SK-N-SH (cell line): ENCODE results near the gene TSPAN8. TPM values are rescaled to one million over a fixed set of nuclear protein-coding genes. Genes with fewer than 3 reads are reported as not detected.

Experiments
- CTCF ChIA-PET: fragments of 300-600, 350-600 bp; formaldehyde crosslinking; extraction: SDS; loops from one replicate; lab custom pipeline; 2021; lab: Yijun Ruan, JAX
- POLR2A ChIA-PET: fragments of 350-600 bp; sonication (Branson Sonifier 250); formaldehyde crosslinking; extraction: SDS; loops from one replicate; lab custom pipeline; 2020; ENCODE audit warnings: antibody characterized with exemption, inconsistent platforms; lab: Yijun Ruan, JAX
- DNase-seq: peaks from one replicate; pipeline ENCODE4 v3.0.0; 2012
- H2AFZ ChIP-seq: fragments of 200-600 bp; sonication (generic); 2 replicates; pipeline ENCODE4 v1.8.1; 2016; ENCODE audit warnings: antibody characterized with exemption, mild to moderate bottlenecking, low read depth
- H3F3A ChIP-seq: fragments of 200-600 bp; sonication (generic); replicated peaks from 2 replicates; pipeline ENCODE3; 2016; ENCODE audit warnings: antibody characterized with exemption, mild to moderate bottlenecking; ENCODE audit not compliant: insufficient read depth
- H3K27ac ChIP-seq, 2 experiments: fragments of 200-500 bp in 1 of 2; fragments of 200-600 bp in 1 of 2; sonication (Bioruptor generic) in 1 of 2; sonication (generic), shearing (Covaris generic) in 1 of 2; 2 replicates each; pipeline versions ENCODE4 v1.5.1 to v1.6.1; 2014 to 2016; ENCODE audit warnings: low read depth in 2 of 2, inconsistent platforms in 1 of 2, low read length in 1 of 2, mild to moderate bottlenecking in 1 of 2, mixed read lengths in 1 of 2
- H3K27me3 ChIP-seq: fragments of 200-600 bp; sonication (generic), shearing (Covaris generic); 2 replicates; pipeline ENCODE4 v1.6.1; 2016; ENCODE audit warnings: mixed run types; ENCODE audit not compliant: insufficient read depth
- H3K36me3 ChIP-seq, 2 experiments: fragments of 200-500 bp in 1 of 2; fragments of 200-600 bp in 1 of 2; sonication (Bioruptor generic) in 1 of 2; sonication (generic) in 1 of 2; replicated peaks in 1 of 2; 2 replicates each; pipeline versions ENCODE3 to v1.5.1; 2014 to 2016; ENCODE audit warnings: low read length in 1 of 2, mild to moderate bottlenecking in 1 of 2; ENCODE audit not compliant: insufficient read depth in 2 of 2, control insufficient read depth in 1 of 2
- H3K4me1 ChIP-seq, 2 experiments: fragments of 200-500 bp in 1 of 2; fragments of 200-600 bp in 1 of 2; sonication (Bioruptor generic) in 1 of 2; sonication (generic), shearing (Covaris generic) in 1 of 2; 2 replicates each; pipeline versions ENCODE4 v1.5.1 to v1.6.1; 2014 to 2016; ENCODE audit warnings: low read depth in 1 of 2, low read length in 1 of 2, mixed run types in 1 of 2; ENCODE audit not compliant: insufficient read depth in 2 of 2, control insufficient read depth in 1 of 2
- H3K4me2 ChIP-seq: fragments of 200-600 bp; sonication (generic), shearing (Covaris generic); 2 replicates; pipeline ENCODE4 v1.6.1; 2017; ENCODE audit warnings: mixed run types
- H3K4me3 ChIP-seq, 2 experiments: fragments of 200-500 bp in 1 of 2; fragments of 200-600 bp in 1 of 2; sonication (Bioruptor generic) in 1 of 2; sonication (generic), shearing (Covaris generic) in 1 of 2; 2 replicates each; pipeline versions ENCODE4 v1.5.1 to v1.8.1; 2014 to 2016; ENCODE audit warnings: low read depth in 2 of 2, inconsistent platforms in 1 of 2, low read length in 1 of 2, mild to moderate bottlenecking in 1 of 2, mixed read lengths in 1 of 2, moderate library complexity in 1 of 2
- H3K79me2 ChIP-seq: fragments of 200-600 bp; sonication (generic); 2 replicates; pipeline ENCODE4 v1.8.1; 2017; ENCODE audit warnings: mild to moderate bottlenecking; ENCODE audit not compliant: insufficient read depth
- H3K9ac ChIP-seq: fragments of 200-600 bp; sonication (generic); 2 replicates; pipeline ENCODE4 v1.6.1; 2017; ENCODE audit warnings: mixed run types
- H3K9me2 ChIP-seq: fragments of 200-600 bp; sonication (generic); 2 replicates; pipeline ENCODE4 v1.6.1; 2017; ENCODE audit warnings: mixed run types
- H3K9me3 ChIP-seq: fragments of 200-600 bp; sonication (generic); 2 replicates; pipeline ENCODE4 v1.6.1; 2017; ENCODE audit warnings: mixed run types, mild to moderate bottlenecking, moderate library complexity
- H4K20me1 ChIP-seq: fragments of 200-600 bp; sonication (generic); 2 replicates; pipeline ENCODE4 v1.6.1; 2017; ENCODE audit warnings: mild to moderate bottlenecking, mixed run types; ENCODE audit not compliant: insufficient read depth
- ELF1 ChIP-seq: IDR thresholded peaks from 2 replicates; pipeline ENCODE4 v1.4.0; 2012
- FOXJ3 ChIP-seq: sonication (generic); formaldehyde crosslinking; IDR thresholded peaks from 2 replicates; pipeline ENCODE4 v1.5.1; 2020; ENCODE audit warnings: mild to moderate bottlenecking, missing genetic modification reagents
- MAX ChIP-seq: IDR thresholded peaks from 2 replicates; pipeline ENCODE4 v1.4.0; 2012; ENCODE audit warnings: low read depth
- MXI1 ChIP-seq: IDR thresholded peaks from 2 replicates; pipeline ENCODE4 v1.6.1; 2012; ENCODE audit warnings: mild to moderate bottlenecking, low read depth, low read length, improper control_type of control experiment
- PBX3 ChIP-seq: IDR thresholded peaks from 2 replicates; pipeline ENCODE4; 2012
- POLR2AphosphoS5 ChIP-seq: IDR thresholded peaks from 2 replicates; pipeline ENCODE4 v1.6.1; 2012; ENCODE audit warnings: low read depth, low read length
- RCOR1 ChIP-seq: fragments of 150-350 bp; IDR thresholded peaks from 2 replicates; pipeline ENCODE4 v1.6.1; 2017; ENCODE audit warnings: antibody characterized with exemption, low read length
- RFX5 ChIP-seq: IDR thresholded peaks from 2 replicates; pipeline ENCODE4 v1.6.1; 2012; ENCODE audit warnings: mild to moderate bottlenecking, improper control_type of control experiment, low read length
- RXRA ChIP-seq: IDR thresholded peaks from 2 replicates; pipeline ENCODE4 v1.4.0; 2012; ENCODE audit warnings: low read depth, mild to moderate bottlenecking, borderline replicate concordance
- TAF1 ChIP-seq: IDR thresholded peaks from 2 replicates; pipeline ENCODE4 v1.6.1; 2012; ENCODE audit warnings: low read depth, mild to moderate bottlenecking, low read length, moderate library complexity, borderline replicate concordance
- TEAD4 ChIP-seq: IDR thresholded peaks from 2 replicates; pipeline ENCODE4 v1.4.0; 2012; ENCODE audit warnings: mild to moderate bottlenecking, borderline replicate concordance; ENCODE audit not compliant: insufficient read depth
- USF1 ChIP-seq: IDR thresholded peaks from 2 replicates; pipeline ENCODE4 v1.4.0; 2012; ENCODE audit warnings: low read depth, borderline replicate concordance
- YY1 ChIP-seq: IDR thresholded peaks from 2 replicates; pipeline ENCODE4 v1.4.0; 2012; ENCODE audit warnings: low read depth, mild to moderate bottlenecking
- ZBTB33 ChIP-seq: IDR thresholded peaks from 2 replicates; pipeline ENCODE4 v1.4.0; 2012; ENCODE audit warnings: low read depth, borderline replicate concordance
- WGBS: methylation state at CpG from one replicate; pipeline ENCODE4 v1.1.6; 2017; ENCODE audit warnings: low lambda C conversion rate; 5-methylcytosine and 5-hydroxymethylcytosine counted together
- polyA plus RNA-seq, 3 experiments: library from polyadenylated mRNA; depleted of rRNA; stranded (reverse); fragments of >200 nt; gene quantifications; 2 replicates each; pipeline ENCODE4 v1.2.3, GENCODE V29; 2012

TSPAN8 gene
- polyA plus RNA-seq, 1 of the 3 experiments (the other 2 are of a cell fraction) = 0.31 TPM

GRCh38 chr12:71197460-71197859 lies 39.7 kb upstream of the TSPAN8 start:
- H3K4me2 ChIP-seq = no peak overlapping the region
- TF ChIP-seq FOXJ3 (CRISPR knock-in tag) (no peak), YY1 (no peak), ZBTB33 (no peak)
- H4K20me1 ChIP-seq = no peaks in the 10 kb centered on the region
- no peak for DNase-seq
- CTCF ChIA-PET = interaction anchor here (1.2 to 1.4 kb wide), 2 partner anchors 23 to 195 kb away, joined by 6 read pairs; no protein-coding TSS in a partner anchor
- H3K4me3 ChIP-seq = no peak overlapping the region
- no peaks in the 10 kb centered on the region for H3K79me2 ChIP-seq
- H3K9me2 ChIP-seq = no peaks in the 10 kb centered on the region
- H3F3A ChIP-seq = no peaks in the 10 kb centered on the region
- H3K4me1 ChIP-seq = peaks cover 11 to 18% of the 10 kb centered on the region in 2 experiments; a peak in 3 of 4 replicates
- H3K9ac ChIP-seq = no peak overlapping the region
- H2AFZ ChIP-seq = no peak overlapping the region
- no peaks in the 10 kb centered on the region for H3K36me3 ChIP-seq
- POLR2A ChIA-PET = no interaction called here
- no peaks in the 10 kb centered on the region for H3K9me3 ChIP-seq
- H3K27ac ChIP-seq = no peak overlapping the region
- no peaks in the 10 kb centered on the region for H3K27me3 ChIP-seq

GRCh38 chr12:71195338-71195896 lies 37.6 kb upstream of the TSPAN8 start:
- Histone ChIP-seq H3K9me3 (no peaks in the 10 kb centered on the region), H3K9ac (no peak overlapping the region), H3F3A (no peaks in the 10 kb centered on the region), H3K4me1 (peaks cover 16 to 18% of the 10 kb centered on the region in 2 experiments; a peak in 3 of 4 replicates), H2AFZ (no peak overlapping the region), H3K9me2 (no peaks in the 10 kb centered on the region), H4K20me1 (no peaks in the 10 kb centered on the region), H3K27me3 (no peaks in the 10 kb centered on the region), H3K36me3 (no peaks in the 10 kb centered on the region), H3K79me2 (no peaks in the 10 kb centered on the region), H3K4me2 (no peak overlapping the region), H3K4me3 (no peak overlapping the region), H3K27ac (peak overlapping the region in 1 of 2 experiments; percentile 96; a peak in 2 of 4 replicates)
- CTCF ChIA-PET = interaction anchor here (1.3 to 1.8 kb wide), 3 partner anchors 20 to 197 kb away, joined by 3 to 10 read pairs (median 5); no protein-coding TSS in a partner anchor
- 39% methylated on average over 5 of the region's 5 CpGs for WGBS
- POLR2A ChIA-PET = no interaction called here
- no peak for TF ChIP-seq MXI1
- no peak for DNase-seq

- 4% methylated on average over 2 of the region's 2 CpGs for WGBS
- H3F3A ChIP-seq = no peaks in the 10 kb centered on the region
- H3K9me2 ChIP-seq = no peaks in the 10 kb centered on the region
- H3K9me3 ChIP-seq = no peaks in the 10 kb centered on the region
- no peaks in the 10 kb centered on the region for H3K27me3 ChIP-seq
- ChIA-PET CTCF (interaction anchor here (1.0 to 1.6 kb wide), 2 partner anchors 20 to 198 kb away, joined by 4 to 10 read pairs; no protein-coding TSS in a partner anchor), POLR2A (interaction anchor here (0.8 kb wide), 1 partner anchor 468 kb away, joined by 4 read pairs; no protein-coding TSS in a partner anchor)
- no peaks in the 10 kb centered on the region for H4K20me1 ChIP-seq
- H3K4me2 ChIP-seq = no peak overlapping the region
- no peaks in the 10 kb centered on the region for H3K36me3 ChIP-seq
- H3K4me1 ChIP-seq = peaks cover 16 to 18% of the 10 kb centered on the region in 2 experiments; a peak in 3 of 4 replicates
- H2AFZ ChIP-seq = no peak overlapping the region
- DNase-seq = peak; percentile 18
- H3K27ac ChIP-seq = peak overlapping the region in 1 of 2 experiments; percentile 96; a peak in 2 of 4 replicates
- no peaks in the 10 kb centered on the region for H3K79me2 ChIP-seq
- no peak overlapping the region for H3K4me3 ChIP-seq
- no peak overlapping the region for H3K9ac ChIP-seq
- no peak for TF ChIP-seq RFX5
- no peak for TF ChIP-seq ZBTB33
- no peak for TF ChIP-seq TAF1
- no peak for TF ChIP-seq RXRA
- TF ChIP-seq RCOR1 = peak; percentile 86
- TF ChIP-seq TEAD4 = peak; percentile 39; the same call in 1 of the 2 replicates
- peak; percentile 31; the same call in 1 of the 2 replicates for TF ChIP-seq POLR2AphosphoS5
- TF ChIP-seq USF1 = no peak
- TF ChIP-seq ELF1 = no peak
- TF ChIP-seq PBX3 = peak; percentile 56; the same call in 1 of the 2 replicates
- no peak for TF ChIP-seq MAX
Observed at GRCh38 chr12:71194657-71195056, 36.9 kb upstream of the TSPAN8 start.
